GM18868 (cell line): Measurements from ENCODE around the gene TPPP2.

Experiments
- ATAC-seq: cut with Tn5 transposase; IDR thresholded peaks from one replicate; pipeline ENCODE4 v1.9.1; 2021; ENCODE audit warnings: mild to moderate bottlenecking, moderate library complexity; ENCODE audit not compliant: unreplicated experiment

The TPPP2 gene

DNA sequence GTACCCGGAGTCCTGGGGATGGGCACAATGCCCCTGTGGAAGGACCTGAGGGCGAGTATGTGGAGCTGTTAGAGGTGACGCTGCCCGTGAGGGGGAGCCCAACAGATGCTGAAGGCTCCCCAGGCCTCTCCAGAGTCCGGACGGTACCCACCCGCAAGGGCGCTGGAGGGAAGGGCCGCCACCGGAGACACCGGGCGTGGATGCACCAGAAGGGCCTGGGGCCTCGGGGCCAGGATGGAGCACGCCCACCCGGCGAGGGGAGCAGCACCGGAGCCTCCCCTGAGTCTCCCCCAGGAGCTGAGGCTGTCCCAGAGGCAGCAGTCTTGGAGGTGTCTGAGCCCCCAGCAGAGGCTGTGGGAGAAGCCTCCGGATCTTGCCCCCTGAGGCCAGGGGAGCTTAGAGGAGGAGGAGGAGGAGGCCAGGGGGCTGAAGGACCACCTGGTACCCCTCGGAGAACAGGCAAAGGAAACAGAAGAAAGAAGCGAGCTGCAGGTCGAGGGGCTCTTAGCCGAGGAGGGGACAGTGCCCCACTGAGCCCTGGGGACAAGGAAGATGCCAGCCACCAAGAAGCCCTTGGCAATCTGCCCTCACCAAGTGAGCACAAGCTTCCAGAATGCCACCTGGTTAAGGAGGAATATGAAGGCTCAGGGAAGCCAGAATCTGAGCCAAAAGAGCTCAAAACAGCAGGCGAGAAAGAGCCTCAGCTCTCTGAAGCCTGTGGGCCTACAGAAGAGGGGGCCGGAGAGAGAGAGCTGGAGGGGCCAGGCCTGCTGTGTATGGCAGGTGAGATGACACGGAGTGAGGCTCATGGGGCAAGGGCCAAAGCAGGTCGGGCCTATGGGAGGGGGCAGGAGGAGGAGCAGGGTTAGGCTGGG lies 44.6 kb downstream of the TPPP2 start:
- no peak for ATAC-seq

DNA sequence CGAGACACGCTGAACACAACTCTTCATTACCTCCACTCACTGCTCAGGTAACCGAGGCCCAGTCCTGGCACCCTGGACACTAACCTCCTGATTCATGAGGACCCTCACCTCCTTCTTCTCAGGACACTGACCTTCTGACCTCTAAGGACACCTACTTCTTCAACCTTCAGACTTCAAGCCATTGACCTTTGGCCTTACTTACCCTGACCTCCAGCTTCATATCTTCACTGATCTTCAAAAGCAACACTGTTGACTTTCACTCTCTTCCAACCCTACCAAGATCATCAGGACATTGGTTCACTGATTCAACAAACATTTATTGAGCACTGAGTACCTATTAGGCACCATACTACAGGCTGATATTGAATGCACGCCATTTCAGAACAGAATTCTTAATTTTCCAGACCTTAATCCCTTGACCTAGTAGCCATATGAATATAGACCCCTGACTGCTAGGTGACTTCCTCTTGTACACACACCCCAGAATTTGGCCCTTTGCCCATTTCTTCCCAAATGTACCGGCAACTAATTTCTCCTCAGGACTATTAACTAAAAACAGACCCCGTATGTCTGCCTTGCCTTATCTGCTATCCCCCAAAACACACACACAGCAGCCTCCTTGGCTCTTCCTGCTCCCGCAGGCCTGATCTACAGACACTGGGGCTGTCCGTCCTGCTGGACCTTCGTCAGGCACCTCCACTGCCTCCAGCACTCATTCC lies 45.9 kb downstream of the TPPP2 start:
- no peak for ATAC-seq

DNA sequence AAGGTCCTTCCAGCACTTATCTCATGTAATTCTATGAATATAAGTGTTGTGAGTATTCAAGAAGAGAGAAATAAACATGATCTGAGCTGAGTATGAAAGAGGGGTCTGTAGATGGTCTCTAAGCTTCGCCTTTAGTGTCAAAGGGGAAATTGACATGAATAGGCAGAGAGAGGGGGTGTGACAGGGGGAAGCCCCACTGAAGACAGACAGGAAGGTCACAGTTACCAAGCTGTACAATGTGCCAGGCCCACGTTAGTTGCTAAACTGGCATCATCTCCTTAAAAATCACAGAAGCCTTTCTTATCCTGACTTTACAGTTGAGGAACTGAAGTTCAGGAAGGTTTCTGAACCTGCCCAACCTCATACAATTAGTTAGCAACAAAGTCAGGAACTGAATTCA lies 47.7 kb downstream of the TPPP2 start:
- no peak for ATAC-seq

DNA sequence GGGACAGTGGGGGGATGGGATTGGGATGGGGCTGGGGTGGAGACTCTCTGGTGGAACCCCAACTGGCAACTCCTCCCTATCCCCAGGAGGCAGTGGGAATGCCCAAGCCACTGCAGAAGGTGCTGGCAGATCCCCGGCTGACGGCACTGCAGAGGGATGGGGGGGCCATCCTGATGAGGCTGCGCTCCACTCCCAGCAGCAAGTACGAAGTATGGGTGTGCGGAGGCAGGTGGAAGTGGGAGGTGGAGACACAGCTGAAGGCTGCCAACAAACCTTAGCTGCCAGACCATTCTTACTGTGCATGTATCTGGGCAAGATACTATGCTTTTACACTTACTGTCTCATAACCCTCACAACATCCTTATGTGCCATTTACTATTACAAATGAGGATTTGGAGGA lies 48.3 kb downstream of the TPPP2 start:
- no peak for ATAC-seq

DNA sequence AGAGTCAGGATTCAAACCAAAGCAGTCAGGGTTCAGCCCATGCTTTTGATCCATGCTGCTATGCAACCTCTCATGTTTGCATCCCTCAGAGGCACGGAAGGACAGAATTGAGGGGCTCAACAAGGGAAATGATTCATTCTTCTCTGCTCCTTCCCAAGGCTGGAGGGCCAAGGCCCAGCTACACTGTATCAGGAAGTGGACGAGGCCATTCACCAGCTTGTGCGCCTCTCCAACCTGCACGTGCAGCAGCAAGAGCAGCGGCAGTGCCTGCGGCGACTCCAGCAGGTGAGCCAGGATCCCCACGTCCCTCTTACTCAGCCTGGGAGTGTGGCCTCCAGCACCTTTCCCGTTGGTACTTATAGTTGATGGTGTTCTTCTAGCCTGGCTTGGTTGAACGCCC lies 48.7 kb downstream of the TPPP2 start:
- no peak for ATAC-seq

DNA sequence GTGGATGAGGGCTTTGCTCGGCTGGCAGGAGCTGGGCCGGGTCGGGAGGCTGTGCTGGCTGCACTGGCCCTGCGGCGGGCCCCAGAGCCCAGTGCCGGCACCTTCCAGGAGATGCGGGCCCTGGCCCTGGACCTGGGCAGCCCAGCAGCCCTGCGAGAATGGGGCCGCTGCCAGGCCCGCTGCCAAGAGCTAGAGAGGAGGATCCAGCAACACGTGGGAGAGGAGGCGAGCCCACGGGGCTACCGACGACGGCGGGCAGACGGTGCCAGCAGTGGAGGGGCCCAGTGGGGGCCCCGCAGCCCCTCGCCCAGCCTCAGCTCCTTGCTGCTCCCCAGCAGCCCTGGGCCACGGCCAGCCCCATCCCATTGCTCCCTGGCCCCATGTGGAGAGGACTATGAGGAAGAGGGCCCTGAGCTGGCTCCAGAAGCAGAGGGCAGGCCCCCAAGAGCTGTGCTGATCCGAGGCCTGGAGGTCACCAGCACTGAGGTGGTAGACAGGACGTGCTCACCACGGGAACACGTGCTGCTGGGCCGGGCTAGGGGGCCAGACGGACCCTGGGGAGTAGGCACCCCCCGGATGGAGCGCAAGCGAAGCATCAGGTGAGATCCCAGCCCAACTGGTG lies 51.6 kb downstream of the TPPP2 start:
- ATAC-seq, result no peak
